ENCODE results near the gene ALDOB. TPM values are rescaled to one million over a fixed set of nuclear protein-coding genes. Genes with fewer than 3 reads are reported as not detected.

Gene ALDOB
- total and polyA plus RNA-seq, 2 of the 8 experiments (the other 6 are each of a cell fraction or from before 2014, with no cell fraction given) = not detected

GRCh38 chr9:101427358-101427757, 8.2 kb downstream of the ALDOB start (continued):
- TF ChIP-seq CHD7 (IDR thresholded peaks at IDR 0.05; ENCODE audit: insufficient replicate concordance, low read length) (no peak), ATF2 (IDR thresholded peaks at IDR 0.05; ENCODE audit: low read length) (no peak), CTBP2 (IDR thresholded peaks at IDR 0.05; ENCODE audit: borderline replicate concordance, insufficient read depth, insufficient read length, low read length) (no peak), E2F6 (IDR thresholded peaks at IDR 0.05) (no peak), RAD21 (IDR thresholded peaks at IDR 0.05 in 1 of 2, conservative IDR thresholded peaks at IDR 0.05 in 1 of 2; ENCODE audit: low read depth in 2 of 2, low read length in 2 of 2) (no peak), TBP (IDR thresholded peaks at IDR 0.05; ENCODE audit: low read depth, low read length) (no peak), CBX5 (IDR thresholded peaks at IDR 0.05; ENCODE audit: low read depth, low read length) (no peak), ASH2L (IDR thresholded peaks at IDR 0.05; ENCODE audit: low read length) (no peak), GTF2F1 (IDR thresholded peaks at IDR 0.05; ENCODE audit: borderline replicate concordance, low read depth, low read length) (no peak)
